ENCODE results near the gene FAM241A.

- TF ChIP-seq CTCF (IDR thresholded peaks at IDR 0.05; ENCODE audit: low read depth, low read length) (no peak), EZH2phosphoT487 (IDR thresholded peaks at IDR 0.05; ENCODE audit: low read depth) (no peak)
These were observed 56.8 kb downstream of the FAM241A start for GRCh38 chr4:112201915-112202505.

All from OCI-LY3 (cell line).